ENCODE data around the gene GAS7. TPM values are rescaled to one million over a fixed set of nuclear protein-coding genes. Genes with fewer than 3 reads are reported as not detected.

Gene GAS7
- total RNA-seq, 1 experiment from 2014 or later, result 0.10 TPM

DNA sequence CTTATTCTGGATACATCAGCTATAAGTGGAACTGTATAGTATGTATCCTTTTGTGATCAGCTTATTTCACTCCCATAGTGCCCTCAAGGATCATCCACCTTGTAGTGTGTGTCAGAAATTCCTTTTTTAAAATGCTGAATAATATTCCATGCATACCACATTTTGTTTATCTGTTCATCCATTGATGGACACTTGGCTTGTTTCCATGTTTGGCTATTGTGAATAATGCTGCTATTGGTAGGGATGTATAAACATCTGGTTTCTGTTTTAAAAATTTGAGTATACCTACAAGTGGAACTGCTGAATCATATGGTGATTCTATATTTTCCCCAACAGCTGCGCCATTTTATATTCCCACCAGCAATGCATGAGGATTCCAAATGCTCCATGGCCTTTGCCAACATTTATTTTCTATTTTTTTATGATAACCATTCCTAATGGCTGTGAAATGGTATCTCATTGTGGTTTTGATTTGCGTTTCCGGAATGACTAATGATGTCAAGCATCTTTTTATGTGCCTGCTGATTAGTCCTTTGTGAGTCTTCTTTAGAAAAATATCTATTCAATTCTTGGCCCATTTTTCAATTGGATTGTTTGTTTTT, 304.9 kb downstream of the GAS7 start:
- DNase-seq (ENCODE audit: low spot score), result peak; percentile 79

DNA sequence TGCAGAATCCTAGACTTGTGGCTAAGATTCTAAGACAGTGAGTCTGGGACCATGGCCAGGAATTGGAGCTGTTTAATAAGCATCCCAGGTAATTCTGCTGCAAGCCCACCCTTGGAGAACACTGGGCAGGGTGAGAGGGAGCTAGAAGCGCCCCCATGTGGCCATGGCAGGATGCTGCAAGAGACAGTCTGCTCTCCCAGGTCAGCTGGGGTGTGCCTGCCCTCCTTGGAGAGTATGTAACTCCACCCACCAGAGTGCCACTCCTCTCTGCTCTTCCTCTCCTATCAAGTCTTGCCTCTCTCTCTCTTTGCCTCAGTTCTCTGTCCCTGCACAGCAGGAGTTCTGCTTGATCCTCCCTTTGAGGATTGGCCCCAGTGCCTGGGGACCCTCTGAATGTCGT, 308.3 kb downstream of the GAS7 start:
- DNase-seq (ENCODE audit: low spot score), result peak; percentile 64

DNA sequence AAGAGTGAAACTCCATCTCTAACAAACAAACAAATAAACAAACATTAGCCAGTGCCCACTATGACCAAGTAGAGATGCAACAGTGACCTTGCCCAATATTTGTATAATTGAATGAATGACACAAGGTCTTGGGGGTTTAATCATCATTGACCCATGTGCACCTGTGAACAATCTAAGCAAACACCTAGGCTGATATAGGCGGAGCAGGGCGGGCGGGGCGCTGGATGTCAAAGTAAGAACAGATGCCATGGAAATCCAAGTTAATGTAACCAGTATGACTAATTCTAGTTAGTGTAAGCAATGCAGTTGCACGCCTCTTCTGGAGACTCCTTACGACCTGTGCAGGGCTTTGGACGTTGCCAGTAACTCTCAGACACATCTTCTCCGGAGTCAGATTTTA, 310.9 kb downstream of the GAS7 start:
- no peak for DNase-seq (ENCODE audit: low spot score)

DNA sequence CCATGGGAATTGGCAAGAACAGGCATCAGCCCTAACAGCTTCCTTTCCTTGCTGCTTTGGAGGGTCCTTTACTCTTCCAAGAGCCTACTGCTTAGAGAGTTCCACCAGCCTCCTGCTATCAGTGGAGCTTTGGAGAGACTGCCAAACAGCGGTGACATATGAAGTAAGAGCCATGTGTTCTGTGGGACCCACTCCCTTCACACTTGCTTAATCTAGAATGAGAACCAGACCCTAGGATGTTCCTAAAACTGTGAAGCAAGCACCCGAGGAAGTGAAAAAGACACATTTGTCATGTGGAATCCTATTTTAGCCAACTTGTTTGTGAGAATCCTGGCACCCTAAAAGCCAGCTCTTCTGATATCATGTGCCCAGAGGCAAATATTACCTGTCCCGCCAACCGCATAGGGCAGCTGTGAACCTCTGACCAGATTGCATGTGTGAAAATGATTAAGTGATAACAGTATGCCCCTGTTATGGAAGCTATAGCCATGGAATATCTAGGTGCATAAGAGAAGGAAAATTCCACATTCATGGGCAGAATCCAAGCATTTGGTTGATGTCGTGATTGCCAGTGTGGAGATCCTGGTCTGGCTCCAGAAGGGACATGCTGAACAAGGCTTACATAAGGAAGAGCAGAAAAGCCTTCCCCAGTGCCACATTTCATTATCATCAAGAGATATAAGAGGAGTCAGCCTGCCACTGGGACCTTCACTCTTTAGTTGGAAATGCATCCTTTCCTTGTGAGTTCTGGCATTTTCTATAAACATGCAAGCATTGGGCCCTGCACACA, 312.1 kb downstream of the GAS7 start:
- DNase-seq (ENCODE audit: low spot score), result no peak

DNA sequence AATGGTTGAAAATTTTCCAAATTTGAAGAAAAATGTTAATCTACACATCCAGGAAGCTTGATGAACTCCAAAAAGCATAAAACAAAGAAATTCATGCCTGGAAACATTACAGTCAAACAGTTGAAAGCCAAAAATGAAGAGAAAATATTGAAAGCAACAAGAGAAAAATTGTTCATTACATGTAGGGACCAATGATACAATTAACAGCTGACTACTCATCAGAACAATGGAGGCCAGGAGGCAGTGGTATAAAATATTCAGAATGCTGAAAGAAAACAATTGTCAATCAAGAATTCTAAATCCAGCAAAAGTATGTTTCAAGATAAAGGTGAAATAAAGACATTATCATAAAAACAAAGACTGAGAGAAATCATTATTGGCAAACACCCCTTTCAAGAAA, 315.0 kb downstream of the GAS7 start:
- no peak for DNase-seq (ENCODE audit: low spot score)

DNA sequence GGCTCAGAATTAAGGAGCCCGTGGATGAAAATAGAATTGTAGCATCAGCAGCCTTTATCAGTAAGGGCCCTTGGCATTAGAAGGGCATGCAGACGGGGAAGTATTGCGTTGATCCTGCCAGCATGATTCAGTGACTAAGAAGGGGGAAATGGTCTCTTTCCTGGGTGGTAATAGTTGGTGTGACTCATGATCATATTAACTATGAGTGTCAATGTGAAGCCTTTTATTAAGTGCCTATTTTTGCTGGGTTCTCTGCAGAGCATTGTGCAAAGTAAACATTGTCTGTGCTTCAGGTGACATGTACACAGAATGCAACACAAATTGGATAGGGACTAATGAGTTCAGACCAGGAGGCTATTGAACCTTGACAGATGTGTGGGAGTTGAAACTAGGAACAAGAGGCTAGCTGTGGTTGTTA, 317.8 kb downstream of the GAS7 start:
- peak; percentile 94 for DNase-seq (ENCODE audit: low spot score)

DNA sequence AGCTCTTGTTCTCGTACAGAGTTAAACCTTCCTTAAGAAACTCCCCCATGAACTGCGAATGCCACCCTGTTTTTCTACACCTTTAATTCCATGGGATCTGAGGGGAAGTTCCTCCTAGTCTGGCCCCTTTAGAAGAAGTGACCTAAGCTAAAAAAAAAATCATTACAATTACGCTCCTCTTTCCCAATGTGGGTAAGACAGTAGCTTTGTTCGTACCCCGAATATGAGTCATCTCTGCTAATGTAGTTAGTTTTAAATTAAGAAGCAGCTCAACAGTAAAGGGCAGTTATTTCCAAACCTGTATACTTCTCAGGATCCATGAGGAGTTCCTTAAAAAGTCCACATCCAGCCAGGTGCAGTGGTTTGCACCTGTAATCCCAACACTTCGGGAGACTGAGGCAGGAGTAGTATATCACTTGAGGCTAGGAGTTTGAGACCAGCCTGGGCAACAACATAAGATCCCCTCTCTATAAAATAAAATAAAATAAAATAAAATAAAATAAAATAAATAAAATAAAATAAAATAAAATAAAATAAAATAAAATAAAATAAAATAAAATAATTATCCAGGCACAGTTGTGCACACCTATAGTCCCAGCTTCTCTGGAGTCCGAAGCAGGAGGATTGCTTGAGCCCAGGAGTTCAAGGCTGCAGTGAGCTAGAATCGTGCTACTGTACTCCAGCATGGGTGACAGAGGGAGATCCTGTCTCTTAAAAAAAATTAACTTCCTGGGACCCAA, 319.4 kb downstream of the GAS7 start:
- DNase-seq (ENCODE audit: low spot score), result peak; percentile 55

DNA sequence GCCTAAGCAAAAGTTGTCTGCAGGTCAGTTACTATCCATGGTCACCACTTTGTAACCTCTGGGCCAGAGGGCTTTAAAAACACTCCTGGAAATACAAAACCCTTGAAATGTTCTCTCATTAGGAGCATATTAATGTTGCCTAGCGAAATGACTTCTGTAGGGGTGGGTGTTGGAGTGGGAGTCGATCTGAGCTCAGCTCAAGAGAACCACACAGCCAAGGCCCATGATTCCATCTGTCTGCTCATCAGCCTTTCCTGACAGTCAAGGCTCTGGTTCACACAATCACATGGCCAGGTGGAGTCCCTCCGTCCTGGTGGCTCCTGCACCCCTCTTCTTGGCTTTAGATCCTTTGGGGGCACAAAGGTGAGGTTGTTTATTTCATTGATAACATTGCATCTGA, 320.1 kb downstream of the GAS7 start:
- DNase-seq (ENCODE audit: low spot score), result no peak

DNA sequence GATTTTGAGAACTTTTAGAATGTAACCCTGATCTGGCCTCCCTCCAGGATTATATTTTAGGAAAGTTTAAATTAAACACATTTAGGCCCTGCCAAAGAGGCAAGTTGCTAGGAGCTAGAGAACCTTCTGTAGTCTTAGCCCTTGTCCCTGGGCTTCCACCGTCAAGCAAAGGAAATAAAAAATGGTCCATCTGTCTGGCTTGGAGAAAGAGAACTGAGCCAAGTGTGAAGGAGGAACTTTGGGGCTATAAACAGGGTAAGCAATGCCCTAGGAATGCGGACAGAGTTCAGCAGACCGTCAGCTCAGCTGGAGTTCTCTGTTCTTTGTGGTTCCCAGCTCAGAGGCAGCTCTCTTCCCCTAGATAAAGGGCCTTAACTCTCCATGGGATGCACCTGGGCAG, 323.0 kb downstream of the GAS7 start:
- peak; percentile 86 for DNase-seq (ENCODE audit: low spot score)

DNA sequence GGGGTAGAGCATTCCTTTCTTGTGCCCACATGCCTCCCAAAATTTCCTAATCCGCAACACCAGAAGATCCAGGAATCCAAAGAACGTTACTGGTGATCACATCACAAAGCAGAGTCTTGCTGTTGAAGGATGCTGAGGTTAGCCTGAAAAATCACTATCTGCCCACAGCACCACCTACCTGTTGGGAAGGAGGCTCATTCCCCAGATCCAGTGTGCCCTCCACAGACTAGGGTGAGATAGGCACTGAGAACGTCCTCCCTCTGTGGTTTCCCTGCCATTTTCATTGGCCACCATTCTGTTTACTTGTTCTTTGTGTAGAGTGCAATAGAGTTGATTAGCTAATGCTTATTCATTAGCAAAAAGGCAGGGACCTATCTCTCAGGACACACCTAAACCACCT, 323.7 kb downstream of the GAS7 start:
- DNase-seq (ENCODE audit: low spot score), result no peak

DNA sequence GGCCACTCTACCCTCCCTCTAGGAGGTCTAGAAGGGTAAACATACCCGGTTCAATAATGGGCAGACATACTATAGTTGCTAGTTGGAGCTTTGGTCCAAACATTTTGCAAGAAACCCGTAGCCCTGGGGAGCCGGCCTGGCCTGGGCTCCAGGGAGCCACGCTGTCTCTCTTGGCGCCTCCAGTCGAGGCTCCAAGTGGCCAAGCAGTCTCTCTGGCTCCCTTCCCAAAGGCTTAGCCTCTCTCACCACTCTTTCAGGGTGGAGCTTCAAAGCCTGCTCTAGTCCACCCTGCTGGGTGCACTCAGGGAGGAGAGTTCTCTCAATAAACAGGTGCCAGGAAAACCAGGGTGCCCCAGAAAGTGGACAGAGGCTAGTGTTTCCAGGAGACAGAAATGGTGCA, 325.6 kb downstream of the GAS7 start:
- DNase-seq (ENCODE audit: low spot score), result no peak

DNA sequence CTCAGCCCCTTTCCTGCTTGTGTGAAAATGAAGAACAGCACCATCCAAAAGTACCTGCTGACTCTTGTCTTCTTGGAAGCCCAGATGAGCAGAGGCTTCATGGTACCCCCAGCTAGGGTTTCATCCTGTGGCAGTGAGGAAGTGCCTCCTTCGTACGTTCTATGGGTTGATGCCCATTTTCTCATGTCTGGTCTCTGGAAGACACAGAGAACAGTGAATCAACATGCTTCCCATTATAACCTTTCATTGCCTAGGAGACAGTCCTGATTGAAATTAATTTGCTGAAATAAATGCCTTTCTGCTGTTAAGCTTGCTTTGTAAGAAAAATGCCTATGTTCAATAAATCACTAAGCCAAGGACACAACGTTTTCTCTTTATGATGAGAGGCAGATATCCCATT, 329.9 kb downstream of the GAS7 start:
- no peak for DNase-seq (ENCODE audit: low spot score)

DNA sequence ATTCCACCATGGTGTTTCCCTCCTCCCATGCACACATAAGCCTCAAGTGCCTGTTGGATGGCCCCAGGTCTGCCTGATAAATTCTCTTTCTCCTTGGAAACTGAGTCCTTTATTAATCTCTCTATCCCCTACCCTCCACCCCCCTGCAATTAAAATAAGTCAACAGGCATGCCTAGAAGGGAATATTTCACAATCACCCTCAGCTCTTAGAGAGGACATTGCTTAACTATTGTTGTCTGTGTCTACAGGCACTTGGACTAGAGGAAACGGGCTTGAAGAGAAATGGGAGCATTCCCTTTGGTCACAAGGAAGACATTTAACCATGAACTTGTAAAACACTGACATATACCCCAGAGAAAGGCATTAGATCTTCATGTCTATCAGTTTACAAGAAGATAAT, 332.8 kb downstream of the GAS7 start:
- DNase-seq (ENCODE audit: low spot score), result no peak

DNA sequence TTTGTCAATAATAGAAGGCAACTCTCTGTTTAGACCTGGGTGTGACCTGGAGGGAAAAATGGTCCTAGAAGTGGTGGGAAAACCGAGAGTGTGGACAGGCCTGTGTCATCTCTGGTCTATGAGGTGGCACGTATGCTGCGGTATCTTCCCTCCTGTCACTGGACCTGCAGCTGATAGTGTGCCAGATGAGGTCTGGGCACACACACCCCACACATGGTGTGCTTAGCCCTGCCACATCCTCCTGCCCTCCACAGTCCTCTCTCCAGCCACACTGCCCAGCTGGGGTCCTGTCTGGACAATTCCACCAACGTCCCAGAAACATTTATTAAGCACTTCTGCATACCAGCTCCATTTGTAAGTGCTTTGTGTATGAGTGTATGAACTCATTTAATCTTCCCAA, 335.5 kb downstream of the GAS7 start:
- no peak for DNase-seq (ENCODE audit: low spot score)

DNA sequence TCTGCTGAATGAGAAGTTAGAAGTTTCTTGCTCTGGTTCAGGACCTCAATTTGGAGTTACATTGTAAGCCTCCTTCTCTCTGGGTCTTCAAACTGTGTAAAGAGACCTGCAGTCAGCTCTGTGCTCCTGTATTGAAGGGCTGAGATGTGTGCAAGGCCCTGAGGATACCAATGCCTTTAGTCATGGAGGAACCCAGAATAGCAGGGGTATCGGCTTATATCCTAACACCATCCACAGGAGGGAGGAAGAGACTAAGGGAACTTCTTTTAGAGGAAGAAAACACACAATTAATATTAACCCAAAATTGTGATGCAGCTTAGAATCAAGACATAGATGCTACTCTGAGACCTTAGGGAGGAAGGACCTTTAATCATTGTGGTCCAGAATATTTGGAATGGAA, 336.2 kb downstream of the GAS7 start:
- DNase-seq (ENCODE audit: low spot score), result no peak

DNA sequence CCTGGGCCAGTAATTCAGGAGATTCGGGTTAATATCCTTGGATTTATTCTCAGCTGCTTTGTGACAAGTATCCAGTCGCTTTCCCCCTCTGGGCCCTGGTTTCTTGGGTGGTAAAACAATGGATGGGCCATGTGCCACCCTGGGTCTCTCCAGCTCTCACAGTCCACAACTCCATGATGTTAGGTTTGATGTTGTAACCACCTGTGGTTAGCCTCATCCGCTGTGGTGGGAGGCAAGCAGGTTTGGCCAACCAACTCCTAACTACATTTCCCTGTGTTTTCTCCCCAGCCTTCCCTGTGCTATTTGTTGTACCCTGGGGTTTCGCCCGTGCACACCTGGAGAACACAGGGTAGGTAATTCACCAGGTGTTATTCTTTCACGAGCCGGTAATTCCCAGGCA, 337.6 kb downstream of the GAS7 start:
- no peak for DNase-seq (ENCODE audit: low spot score)

Other genes starting within 250 kb of the GAS7 start
- gene MYH13, start 174.4 kb upstream of the GAS7 start, total RNA-seq (2014; rRNA removed; shearing (Covaris generic)), result not detected in 2 replicates
- not detected in 2 replicates for gene MYH8, start 223.3 kb upstream of the GAS7 start, total RNA-seq (2014; rRNA removed; shearing (Covaris generic))

All from A172 (cell line).